Caco-2 (cell line): ENCODE data around the gene C17orf100. TPM values are rescaled to one million over a fixed set of nuclear protein-coding genes. Genes with fewer than 3 reads are reported as not detected.

Source experiments
- BruUV-seq: library from RNA; stranded (reverse); fragments of 400-500 nt; replicated peaks from 2 replicates; lab custom pipeline; 2021; lab: Mats Ljungman, UMichigan
- CTCF ChIA-PET: fragments of 300-600 bp; sonication (Branson Sonifier 250); formaldehyde crosslinking; loops from one replicate; lab custom pipeline; 2022; ENCODE audit warnings: antibody characterized with exemption; lab: Charles Lee
- POLR2A ChIA-PET: fragments of 300-600 bp; sonication (Branson Sonifier 250); formaldehyde crosslinking; loops from one replicate; lab custom pipeline; 2022; ENCODE audit warnings: antibody characterized with exemption; lab: Charles Lee
- DNase-seq, 2 experiments: peaks; one replicate each; pipeline versions ENCODE4 v3.0.0 to v3.0.0-alpha.2; 2020 to 2022
- H3K27me3 ChIP-seq: replicated peaks from 2 replicates; pipeline ENCODE4 v1.6.0; 2011; ENCODE audit warnings: low read length; ENCODE audit not compliant: control insufficient read depth, insufficient read depth
- H3K36me3 ChIP-seq: 2 replicates; pipeline ENCODE4 v1.5.1; 2011; ENCODE audit warnings: low read length; ENCODE audit not compliant: control insufficient read depth, insufficient read depth
- H3K4me1 ChIP-seq: fragments of 250-450 bp; sonication (Bioruptor Pico); 2 replicates; pipeline ENCODE4 v1.5.1; 2020; ENCODE audit warnings: mild to moderate bottlenecking
- H3K4me3 ChIP-seq: 2 replicates; pipeline ENCODE4 v1.5.1; 2011; ENCODE audit warnings: low read depth, mild to moderate bottlenecking, control low read depth, low read length
- H3K9me3 ChIP-seq: fragments of 250-450 bp; sonication (Bioruptor Pico); 2 replicates; pipeline ENCODE4 v1.5.1; 2020; ENCODE audit warnings: mild to moderate bottlenecking, moderate library complexity
- H3K27ac Mint-ChIP-seq: one replicate; pipeline ENCODE4 v1.8.0; 2022; ENCODE audit warnings: mixed read lengths; ENCODE audit not compliant: unreplicated experiment
- H3K27me3 Mint-ChIP-seq: one replicate; pipeline ENCODE4 v1.8.0; 2022; ENCODE audit warnings: mixed read lengths; ENCODE audit not compliant: insufficient read depth, unreplicated experiment
- H3K36me3 Mint-ChIP-seq: one replicate; pipeline ENCODE4 v1.8.0; 2022; ENCODE audit warnings: mild to moderate bottlenecking, mixed read lengths; ENCODE audit not compliant: insufficient read depth, unreplicated experiment
- H3K4me1 Mint-ChIP-seq: one replicate; pipeline ENCODE4 v1.8.0; 2022; ENCODE audit warnings: low read depth, mixed read lengths; ENCODE audit not compliant: unreplicated experiment
- H3K4me3 Mint-ChIP-seq: one replicate; pipeline ENCODE4 v1.8.0; 2022; ENCODE audit warnings: mild to moderate bottlenecking, moderate library complexity, mixed read lengths; ENCODE audit not compliant: unreplicated experiment
- H3K9me3 Mint-ChIP-seq: one replicate; pipeline ENCODE4 v1.8.0; 2022; ENCODE audit warnings: mixed read lengths; ENCODE audit not compliant: unreplicated experiment
- intact Hi-C: fragments of 100-400 bp; cut with micrococcal nuclease; formaldehyde crosslinking; loops from one replicate; pipeline ENCODE4 v1.10.0; 2022; ENCODE audit not compliant: unreplicated experiment
- total RNA-seq: library from RNA; stranded (reverse); gene quantifications from 2 replicates; pipeline ENCODE4 v1.2.3, GENCODE V29; 2022
- TF ChIP-seq, protein P1 (sequence below), 2 experiments: fragments of 200-600 bp in 1 of 2; IDR thresholded peaks; 1 replicate in 1 of 2; 2 replicates in 1 of 2; pipeline versions ENCODE4 v1.5.1 to v1.8.0; 2011 to 2022; ENCODE audit warnings: antibody characterized with exemption in 1 of 2, control low read depth in 1 of 2, inconsistent platforms in 1 of 2, low read depth in 1 of 2, low read length in 1 of 2, mild to moderate bottlenecking in 1 of 2, moderate library complexity in 1 of 2; ENCODE audit not compliant: insufficient read depth in 1 of 2, severe bottlenecking in 1 of 2, unreplicated experiment in 1 of 2

C17orf100 gene
- total RNA-seq, 1 experiment from 2014 or later: 3.1 TPM

DNA sequence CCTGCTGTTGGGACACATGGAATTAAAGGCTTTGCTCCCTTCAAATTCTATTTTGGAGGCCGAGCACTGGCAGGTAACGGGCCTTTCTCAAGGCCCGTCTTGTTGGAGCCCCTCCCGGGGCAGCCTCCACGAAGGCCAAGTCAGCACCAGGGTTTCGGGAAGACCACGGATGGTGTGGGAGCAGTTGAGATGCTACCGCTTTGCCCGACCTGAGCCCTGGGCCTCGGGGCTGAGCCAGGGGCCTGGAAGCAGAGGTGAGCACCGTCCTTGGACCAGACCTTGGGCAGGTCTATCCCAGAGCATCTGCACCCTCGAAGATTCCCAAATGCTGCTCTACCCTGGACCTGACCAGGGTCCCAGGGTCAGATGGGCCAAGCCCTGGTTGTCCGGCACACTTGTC is 23.0 kb downstream of the C17orf100 start:
- H3K9me3 Mint-ChIP-seq: no peaks in the 10 kb centered on the region
- intact Hi-C loops: no loop called here
- H3K4me1 ChIP-seq: no peaks in the 10 kb centered on the region
- no peaks in the 10 kb centered on the region for H3K4me1 Mint-ChIP-seq
- H3K36me3 ChIP-seq: no peaks in the 10 kb centered on the region
- ChIA-PET POLR2A (no interaction called here), CTCF (no interaction called here)
- H3K4me3 ChIP-seq: no peak overlapping the region
- H3K27me3 ChIP-seq: no peaks in the 10 kb centered on the region
- no peaks in the 10 kb centered on the region for H3K36me3 Mint-ChIP-seq
- no peak for DNase-seq
- no peaks in the 10 kb centered on the region for H3K9me3 ChIP-seq
- H3K4me3 Mint-ChIP-seq: no peak overlapping the region
- BruUV-seq: no TSS peak
- TF ChIP-seq, protein P1, sequence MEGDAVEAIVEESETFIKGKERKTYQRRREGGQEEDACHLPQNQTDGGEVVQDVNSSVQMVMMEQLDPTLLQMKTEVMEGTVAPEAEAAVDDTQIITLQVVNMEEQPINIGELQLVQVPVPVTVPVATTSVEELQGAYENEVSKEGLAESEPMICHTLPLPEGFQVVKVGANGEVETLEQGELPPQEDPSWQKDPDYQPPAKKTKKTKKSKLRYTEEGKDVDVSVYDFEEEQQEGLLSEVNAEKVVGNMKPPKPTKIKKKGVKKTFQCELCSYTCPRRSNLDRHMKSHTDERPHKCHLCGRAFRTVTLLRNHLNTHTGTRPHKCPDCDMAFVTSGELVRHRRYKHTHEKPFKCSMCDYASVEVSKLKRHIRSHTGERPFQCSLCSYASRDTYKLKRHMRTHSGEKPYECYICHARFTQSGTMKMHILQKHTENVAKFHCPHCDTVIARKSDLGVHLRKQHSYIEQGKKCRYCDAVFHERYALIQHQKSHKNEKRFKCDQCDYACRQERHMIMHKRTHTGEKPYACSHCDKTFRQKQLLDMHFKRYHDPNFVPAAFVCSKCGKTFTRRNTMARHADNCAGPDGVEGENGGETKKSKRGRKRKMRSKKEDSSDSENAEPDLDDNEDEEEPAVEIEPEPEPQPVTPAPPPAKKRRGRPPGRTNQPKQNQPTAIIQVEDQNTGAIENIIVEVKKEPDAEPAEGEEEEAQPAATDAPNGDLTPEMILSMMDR (IDR thresholded peaks at IDR 0.05; ENCODE audit: insufficient read depth in 1 of 2, low read depth in 1 of 2, low read length in 1 of 2, severe bottlenecking in 1 of 2, unreplicated experiment in 1 of 2): no peak
- H3K27ac Mint-ChIP-seq: no peak overlapping the region
- no peaks in the 10 kb centered on the region for H3K27me3 Mint-ChIP-seq

DNA sequence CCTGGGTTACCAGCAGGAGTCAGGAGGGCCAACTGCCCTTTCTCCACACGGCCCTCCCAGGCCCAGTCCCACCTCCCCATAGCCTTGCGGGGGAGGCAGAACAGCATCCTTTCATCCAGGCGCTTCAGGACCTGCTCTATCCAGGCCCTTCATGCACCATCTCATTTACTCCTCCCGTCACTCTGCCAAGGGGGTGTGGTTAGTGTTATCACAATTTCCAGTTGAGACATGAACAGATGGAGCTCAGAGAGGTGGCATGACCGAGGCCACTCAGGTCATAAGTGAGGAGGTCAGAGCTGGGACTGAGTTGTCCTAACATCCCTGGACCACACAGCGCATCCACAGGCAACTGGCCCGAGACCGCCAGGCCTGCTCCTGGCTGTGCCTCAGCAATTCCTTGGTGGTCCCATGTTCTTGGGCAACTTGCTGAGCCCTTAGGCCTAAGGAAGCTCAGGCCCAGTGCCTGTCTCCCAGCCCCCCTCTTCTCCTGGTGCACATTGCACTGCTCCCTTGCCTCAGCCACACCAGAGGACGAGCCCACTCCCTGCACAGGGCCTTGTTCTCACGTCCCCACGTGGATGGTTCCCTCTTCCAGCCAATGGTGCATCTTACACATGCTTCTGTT is 23.8 kb downstream of the C17orf100 start:
- TF ChIP-seq, protein P1 (IDR thresholded peaks at IDR 0.05; ENCODE audit: insufficient read depth in 1 of 2, low read depth in 1 of 2, low read length in 1 of 2, severe bottlenecking in 1 of 2, unreplicated experiment in 1 of 2): no peak
- no peaks in the 10 kb centered on the region for H3K36me3 Mint-ChIP-seq
- ChIA-PET POLR2A (no interaction called here), CTCF (no interaction called here)
- no peak overlapping the region for H3K27ac Mint-ChIP-seq
- no peaks in the 10 kb centered on the region for H3K27me3 ChIP-seq
- no peak for DNase-seq
- no peaks in the 10 kb centered on the region for H3K9me3 ChIP-seq
- no peaks in the 10 kb centered on the region for H3K4me1 ChIP-seq
- BruUV-seq: no TSS peak
- H3K36me3 ChIP-seq: no peaks in the 10 kb centered on the region
- intact Hi-C loops: no loop called here
- H3K4me1 Mint-ChIP-seq: no peaks in the 10 kb centered on the region
- H3K4me3 ChIP-seq: no peak overlapping the region
- no peaks in the 10 kb centered on the region for H3K27me3 Mint-ChIP-seq
- H3K4me3 Mint-ChIP-seq: no peak overlapping the region
- H3K9me3 Mint-ChIP-seq: no peaks in the 10 kb centered on the region

DNA sequence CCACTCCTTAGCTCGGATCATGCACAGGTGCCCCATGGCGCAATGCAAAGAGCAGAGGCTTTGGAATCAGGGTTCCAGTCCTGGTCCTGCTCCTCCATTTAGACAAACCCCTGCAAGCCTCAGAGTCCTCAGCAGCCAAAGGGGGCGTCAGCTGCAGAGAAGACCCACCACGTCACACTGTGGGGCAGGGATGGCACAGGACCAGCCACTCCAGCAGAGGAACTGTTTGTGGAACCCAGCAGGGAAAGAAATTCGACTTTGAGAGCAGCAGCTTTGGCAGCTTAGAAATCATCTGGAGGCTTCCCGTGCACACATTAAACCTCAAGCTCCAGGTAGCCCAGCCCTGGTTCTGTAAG is 25.2 kb downstream of the C17orf100 start:
- Histone ChIP-seq H3K27me3 (no peaks in the 10 kb centered on the region), H3K36me3 (no peaks in the 10 kb centered on the region), H3K4me1 (no peaks in the 10 kb centered on the region), H3K4me3 (no peak overlapping the region), H3K9me3 (no peaks in the 10 kb centered on the region)
- intact Hi-C loops: no loop called here
- no peak for DNase-seq
- POLR2A ChIA-PET: no interaction called here
- TF ChIP-seq, protein P1 (IDR thresholded peaks at IDR 0.05; ENCODE audit: insufficient read depth in 1 of 2, low read depth in 1 of 2, low read length in 1 of 2, severe bottlenecking in 1 of 2, unreplicated experiment in 1 of 2): no peak
- H3K27me3 Mint-ChIP-seq: no peaks in the 10 kb centered on the region
- no peaks in the 10 kb centered on the region for H3K4me1 Mint-ChIP-seq
- CTCF ChIA-PET: no interaction called here
- H3K27ac Mint-ChIP-seq: no peak overlapping the region
- no TSS peak for BruUV-seq
- H3K9me3 Mint-ChIP-seq: no peaks in the 10 kb centered on the region
- no peak overlapping the region for H3K4me3 Mint-ChIP-seq
- no peaks in the 10 kb centered on the region for H3K36me3 Mint-ChIP-seq
